ENCODE results near the gene CLDN6.

- TF ChIP-seq TCF4 (CRISPR knock-in tag; IDR thresholded peaks at IDR 0.05; ENCODE audit: borderline replicate concordance) (no peak), POU6F1 (CRISPR knock-in tag; IDR thresholded peaks at IDR 0.05; ENCODE audit: borderline replicate concordance, low read depth) (no peak), CSRNP3 (CRISPR knock-in tag; IDR thresholded peaks at IDR 0.05) (no peak), ZC3H10 (CRISPR knock-in tag; IDR thresholded peaks at IDR 0.05) (no peak), PATZ1 (CRISPR knock-in tag; IDR thresholded peaks at IDR 0.05; ENCODE audit: borderline replicate concordance) (no peak), PPARA (CRISPR knock-in tag; IDR thresholded peaks at IDR 0.05; ENCODE audit: borderline replicate concordance) (no peak)
Observed at GRCh38 chr16:3042376-3042775, 24.4 kb upstream of the CLDN6 start.
